VCaP (cell line): ENCODE measurements around the gene TACC3.

Source experiments
- H3K27ac ChIP-seq: fragments of 450-650 bp; 2 replicates; pipeline ENCODE4 v1.5.1; 2017
- CTCF ChIP-seq: fragments of 450-650 bp; conservative IDR thresholded peaks from 2 replicates; pipeline ENCODE4 v1.5.1; 2017; ENCODE audit warnings: mild to moderate bottlenecking, moderate library complexity

The TACC3 gene

GRCh38 chr4:1783970-1784369, 62.6 kb downstream of the TACC3 start:
- H3K27ac ChIP-seq, result no peak overlapping the region
- TF ChIP-seq CTCF, result no peak

GRCh38 chr4:1784395-1784788, 63.1 kb downstream of the TACC3 start:
- no peak for TF ChIP-seq CTCF
- H3K27ac ChIP-seq, result no peak overlapping the region

- H3K27ac ChIP-seq, result no peak overlapping the region
- TF ChIP-seq CTCF, result no peak
These were observed 63.7 kb downstream of the TACC3 start for GRCh38 chr4:1784789-1785591.

GRCh38 chr4:1785592-1785991, 64.3 kb downstream of the TACC3 start:
- TF ChIP-seq CTCF, result no peak
- H3K27ac ChIP-seq, result no peak overlapping the region

GRCh38 chr4:1786544-1787362, 65.4 kb downstream of the TACC3 start:
- TF ChIP-seq CTCF, result no peak
- H3K27ac ChIP-seq, result no peak overlapping the region

GRCh38 chr4:1787411-1788077, 66.2 kb downstream of the TACC3 start:
- H3K27ac ChIP-seq, result no peak overlapping the region
- TF ChIP-seq CTCF, result no peak
